WI38 (cell line): Measurements from ENCODE around the gene UBE2E1.
A peak's percentile ranks its signal among the peaks of the same experiment; 100 is the strongest.

Experiments used
- H3K4me3 ChIP-seq: 2 replicates; pipeline ENCODE4 v1.5.1; 2011; ENCODE audit warnings: low read depth, mild to moderate bottlenecking, control low read depth, low read length
- TF ChIP-seq, protein P1 (sequence below): IDR thresholded peaks from 2 replicates; pipeline ENCODE4 v1.5.1; 2012; ENCODE audit warnings: low read depth, mild to moderate bottlenecking, control low read depth, low read length

UBE2E1 gene

DNA sequence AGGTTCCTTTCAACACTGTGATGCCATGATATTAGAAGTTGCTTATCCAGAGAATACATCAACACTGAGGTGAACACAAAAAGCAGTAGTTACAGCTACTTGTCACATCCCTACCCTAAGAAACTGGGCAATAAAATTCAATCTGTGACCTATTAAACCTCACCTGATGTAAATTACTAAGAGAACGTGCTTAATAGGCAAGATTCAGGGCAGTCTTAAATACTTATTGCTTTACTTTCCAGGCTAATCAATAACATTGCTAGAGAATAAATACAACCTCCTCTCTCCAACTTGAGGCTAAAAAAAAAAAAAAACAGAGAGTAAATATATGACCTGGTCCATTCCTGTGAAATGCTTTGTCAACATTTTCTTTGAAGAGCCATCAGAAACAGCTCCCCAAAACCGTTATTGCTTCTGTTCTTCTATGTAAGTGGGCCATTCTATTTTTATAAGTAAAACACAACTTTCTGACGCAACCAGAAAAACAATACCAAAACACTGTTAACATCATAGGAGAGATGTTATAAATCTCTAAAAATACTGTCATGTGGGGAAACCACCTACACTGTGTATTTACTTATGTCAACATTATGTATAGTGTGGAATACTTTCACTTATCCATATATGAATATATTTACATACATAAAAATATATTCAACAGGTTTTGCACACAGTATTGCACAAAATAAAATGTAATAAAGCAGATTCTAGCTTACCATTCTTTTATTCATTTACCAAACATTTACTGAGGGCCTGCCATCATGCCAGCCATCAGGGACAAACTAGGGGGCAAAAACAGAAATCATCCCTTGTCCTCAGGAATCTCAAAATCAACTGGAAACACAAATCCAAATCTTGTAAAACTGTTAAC, 108.4 kb downstream of the UBE2E1 start:
- H3K4me3 ChIP-seq, result no peak overlapping the region
- TF ChIP-seq, protein P1, sequence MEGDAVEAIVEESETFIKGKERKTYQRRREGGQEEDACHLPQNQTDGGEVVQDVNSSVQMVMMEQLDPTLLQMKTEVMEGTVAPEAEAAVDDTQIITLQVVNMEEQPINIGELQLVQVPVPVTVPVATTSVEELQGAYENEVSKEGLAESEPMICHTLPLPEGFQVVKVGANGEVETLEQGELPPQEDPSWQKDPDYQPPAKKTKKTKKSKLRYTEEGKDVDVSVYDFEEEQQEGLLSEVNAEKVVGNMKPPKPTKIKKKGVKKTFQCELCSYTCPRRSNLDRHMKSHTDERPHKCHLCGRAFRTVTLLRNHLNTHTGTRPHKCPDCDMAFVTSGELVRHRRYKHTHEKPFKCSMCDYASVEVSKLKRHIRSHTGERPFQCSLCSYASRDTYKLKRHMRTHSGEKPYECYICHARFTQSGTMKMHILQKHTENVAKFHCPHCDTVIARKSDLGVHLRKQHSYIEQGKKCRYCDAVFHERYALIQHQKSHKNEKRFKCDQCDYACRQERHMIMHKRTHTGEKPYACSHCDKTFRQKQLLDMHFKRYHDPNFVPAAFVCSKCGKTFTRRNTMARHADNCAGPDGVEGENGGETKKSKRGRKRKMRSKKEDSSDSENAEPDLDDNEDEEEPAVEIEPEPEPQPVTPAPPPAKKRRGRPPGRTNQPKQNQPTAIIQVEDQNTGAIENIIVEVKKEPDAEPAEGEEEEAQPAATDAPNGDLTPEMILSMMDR, result no peak

- TF ChIP-seq, protein P1, result no peak
- H3K4me3 ChIP-seq, result peak overlapping the region; percentile 94
These were observed 109.9 kb downstream of the UBE2E1 start for GRCh38 chr3:23915537-23916108.

- TF ChIP-seq, protein P1, result no peak
- peak overlapping the region; percentile 94 for H3K4me3 ChIP-seq
These were observed 110.6 kb downstream of the UBE2E1 start for GRCh38 chr3:23916152-23916885.

DNA sequence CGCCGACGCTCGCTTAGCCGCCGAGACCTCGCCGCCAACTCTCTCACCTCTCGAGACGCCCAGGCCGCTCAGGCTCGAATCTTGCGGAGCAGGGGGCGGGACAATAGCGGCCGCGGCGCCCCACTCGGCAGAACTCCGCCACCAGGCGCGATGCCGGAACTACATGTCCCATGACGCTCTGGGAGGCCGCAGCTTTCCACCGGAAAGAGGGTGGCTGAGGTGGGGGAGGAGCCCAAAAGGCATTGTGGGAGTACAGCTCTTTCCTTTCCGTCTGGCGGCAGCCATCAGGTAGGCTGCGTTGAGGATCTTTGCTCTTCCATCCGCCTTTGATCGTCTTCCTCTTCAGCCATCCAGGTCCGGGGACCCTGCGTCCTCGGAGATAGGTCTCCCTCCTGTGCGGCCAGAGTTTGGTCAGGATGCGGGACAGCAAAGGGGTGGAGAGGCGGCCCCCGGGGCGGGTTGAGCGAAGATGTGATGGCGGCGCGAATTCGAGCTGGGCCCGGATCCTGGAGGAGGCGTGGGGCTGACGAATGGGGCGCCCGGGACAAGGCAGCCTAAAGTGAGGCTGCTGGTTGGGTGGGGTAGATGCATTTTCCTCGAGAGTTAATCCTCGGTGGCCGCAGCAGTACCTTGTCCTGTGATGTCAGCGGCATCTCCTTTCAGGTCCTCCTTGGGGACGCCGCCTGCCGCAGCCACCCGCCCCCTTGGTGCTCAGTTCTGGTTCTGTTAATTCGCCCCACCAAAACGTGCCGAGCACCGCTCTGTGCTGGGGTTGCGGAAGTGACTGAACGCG, 111.3 kb downstream of the UBE2E1 start, which contains the start of the genes NKIRAS1 and RPL15:
Gene NKIRAS1, minus strand, starts transcription at position 105 of the 793 bp plus-strand sequence. CDS start 6,086 bp downstream, outside the sequence.
Gene RPL15, plus strand, starts transcription at position 247 of the 793 bp plus-strand sequence. CDS start 728 bp downstream, outside the sequence.
- TF ChIP-seq, protein P1, result 0 out of 2 replicates have a peak, but pooled peaks have one; percentile 22
- peak within 1 kb of the TSS; percentile 94 for H3K4me3 ChIP-seq

DNA sequence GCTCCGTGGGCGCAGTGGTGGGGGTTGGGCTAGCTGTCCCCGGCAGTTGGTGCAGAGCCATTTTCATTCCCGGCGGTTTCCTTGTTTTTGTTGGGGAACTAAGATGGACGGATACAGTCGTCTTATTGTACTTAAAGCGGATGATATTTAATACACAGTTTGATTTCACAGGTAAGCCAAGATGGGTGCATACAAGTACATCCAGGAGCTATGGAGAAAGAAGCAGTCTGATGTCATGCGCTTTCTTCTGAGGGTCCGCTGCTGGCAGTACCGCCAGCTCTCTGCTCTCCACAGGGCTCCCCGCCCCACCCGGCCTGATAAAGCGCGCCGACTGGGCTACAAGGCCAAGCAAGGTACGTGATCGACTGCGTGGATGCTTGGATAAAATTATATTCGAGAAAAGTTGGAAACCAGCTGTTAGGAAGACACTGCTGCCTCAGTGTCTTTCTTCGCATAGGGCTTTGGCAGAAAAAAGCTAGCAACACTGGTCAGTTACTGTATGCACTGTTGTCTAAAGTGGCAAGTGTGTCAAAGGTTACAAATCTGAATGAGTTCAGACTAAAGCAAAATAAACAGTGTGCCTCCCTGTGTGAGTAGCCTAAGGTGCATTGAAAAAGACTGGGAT, 112.0 kb downstream of the UBE2E1 start:
- H3K4me3 ChIP-seq, result peak overlapping the region; percentile 94

DNA sequence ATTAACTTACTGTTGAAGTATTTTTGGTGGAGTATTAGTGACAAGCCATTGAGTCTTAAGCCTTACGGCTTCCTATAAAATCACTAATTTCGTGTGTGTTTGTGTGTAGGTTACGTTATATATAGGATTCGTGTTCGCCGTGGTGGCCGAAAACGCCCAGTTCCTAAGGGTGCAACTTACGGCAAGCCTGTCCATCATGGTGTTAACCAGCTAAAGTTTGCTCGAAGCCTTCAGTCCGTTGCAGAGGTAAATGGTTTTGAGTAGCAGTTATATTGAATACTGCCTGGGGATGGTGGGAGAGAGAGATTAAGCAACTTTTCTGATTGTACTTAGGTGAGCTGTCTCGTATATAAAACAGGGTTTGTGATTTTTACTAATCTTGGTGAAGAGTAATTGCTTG, 112.6 kb downstream of the UBE2E1 start:
- H3K4me3 ChIP-seq, result peak overlapping the region; percentile 94

GRCh38 chr3:23919628-23920027, 113.9 kb downstream of the UBE2E1 start:
- TF ChIP-seq, protein P1, result no peak
- no peak overlapping the region for H3K4me3 ChIP-seq
